ENCODE measurements around the gene DARS1. TPM values are rescaled to one million over a fixed set of nuclear protein-coding genes. Genes with fewer than 3 reads are reported as not detected.

DARS1 gene
- total and polyA plus RNA-seq, 2 experiments from 2014 or later: 138 to 182 TPM

DNA sequence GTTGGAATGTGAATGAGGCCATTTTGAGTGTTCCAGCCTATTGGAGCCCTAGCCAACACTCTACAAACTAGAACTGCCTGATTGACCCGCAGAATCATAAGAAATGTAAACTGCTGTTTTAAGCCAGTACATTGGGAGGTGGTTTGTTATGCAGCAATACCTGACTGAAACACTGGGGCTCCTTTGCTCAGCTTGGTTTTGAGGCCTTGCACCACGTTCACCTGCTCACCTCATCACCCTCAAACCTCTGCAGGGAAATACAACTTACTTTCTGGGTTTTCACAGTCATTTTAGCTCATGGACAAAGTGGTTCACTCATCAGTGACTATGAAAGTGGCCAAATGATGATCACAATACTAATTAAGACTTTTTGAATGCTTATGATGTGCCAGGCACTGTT is 10.9 kb upstream of the DARS1 start:
- Histone ChIP-seq H3K36me3 (no peaks in the 10 kb centered on the region), H3K9me3 (ENCODE audit: low read depth) (no peaks in the 10 kb centered on the region), H3K4me3 (no peak overlapping the region), H3K27me3 (no peaks in the 10 kb centered on the region), H3K27ac (no peak overlapping the region), H3K4me1 (ENCODE audit: low read depth) (no peaks in the 10 kb centered on the region)
- no peak for DNase-seq (ENCODE audit: low read depth in 1 of 2, low spot score in 1 of 2)
- TF ChIP-seq, protein P1, sequence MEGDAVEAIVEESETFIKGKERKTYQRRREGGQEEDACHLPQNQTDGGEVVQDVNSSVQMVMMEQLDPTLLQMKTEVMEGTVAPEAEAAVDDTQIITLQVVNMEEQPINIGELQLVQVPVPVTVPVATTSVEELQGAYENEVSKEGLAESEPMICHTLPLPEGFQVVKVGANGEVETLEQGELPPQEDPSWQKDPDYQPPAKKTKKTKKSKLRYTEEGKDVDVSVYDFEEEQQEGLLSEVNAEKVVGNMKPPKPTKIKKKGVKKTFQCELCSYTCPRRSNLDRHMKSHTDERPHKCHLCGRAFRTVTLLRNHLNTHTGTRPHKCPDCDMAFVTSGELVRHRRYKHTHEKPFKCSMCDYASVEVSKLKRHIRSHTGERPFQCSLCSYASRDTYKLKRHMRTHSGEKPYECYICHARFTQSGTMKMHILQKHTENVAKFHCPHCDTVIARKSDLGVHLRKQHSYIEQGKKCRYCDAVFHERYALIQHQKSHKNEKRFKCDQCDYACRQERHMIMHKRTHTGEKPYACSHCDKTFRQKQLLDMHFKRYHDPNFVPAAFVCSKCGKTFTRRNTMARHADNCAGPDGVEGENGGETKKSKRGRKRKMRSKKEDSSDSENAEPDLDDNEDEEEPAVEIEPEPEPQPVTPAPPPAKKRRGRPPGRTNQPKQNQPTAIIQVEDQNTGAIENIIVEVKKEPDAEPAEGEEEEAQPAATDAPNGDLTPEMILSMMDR (IDR thresholded peaks at IDR 0.05; ENCODE audit: low read depth, low read length): no peak

DNA sequence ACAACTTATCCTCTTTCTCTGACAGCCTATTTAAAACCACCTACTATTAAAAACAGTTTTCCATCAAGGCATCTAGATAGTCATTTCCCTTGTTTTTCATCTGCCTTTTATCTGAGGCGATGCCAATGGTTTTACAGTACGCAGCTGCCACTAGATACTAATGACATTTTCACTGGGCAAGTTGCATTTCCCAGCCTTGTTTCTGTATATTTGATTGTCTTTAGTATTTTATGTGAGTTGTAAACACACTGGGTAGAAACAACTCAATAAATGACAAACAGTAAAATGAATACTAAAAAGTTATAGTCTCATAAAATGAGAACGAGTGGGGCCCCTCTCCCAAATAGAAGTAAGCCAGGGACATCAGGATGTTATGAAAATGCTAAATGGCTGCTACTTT is 8.9 kb upstream of the DARS1 start:
- TF ChIP-seq, protein P1 (IDR thresholded peaks at IDR 0.05; ENCODE audit: low read depth, low read length): no peak
- H3K4me1 ChIP-seq (ENCODE audit: low read depth): no peaks in the 10 kb centered on the region
- H3K36me3 ChIP-seq: no peaks in the 10 kb centered on the region
- H3K27ac ChIP-seq: no peak overlapping the region
- no peaks in the 10 kb centered on the region for H3K9me3 ChIP-seq (ENCODE audit: low read depth)
- no peaks in the 10 kb centered on the region for H3K27me3 ChIP-seq
- no peak for DNase-seq (ENCODE audit: low read depth in 1 of 2, low spot score in 1 of 2)
- no peak overlapping the region for H3K4me3 ChIP-seq

DNA sequence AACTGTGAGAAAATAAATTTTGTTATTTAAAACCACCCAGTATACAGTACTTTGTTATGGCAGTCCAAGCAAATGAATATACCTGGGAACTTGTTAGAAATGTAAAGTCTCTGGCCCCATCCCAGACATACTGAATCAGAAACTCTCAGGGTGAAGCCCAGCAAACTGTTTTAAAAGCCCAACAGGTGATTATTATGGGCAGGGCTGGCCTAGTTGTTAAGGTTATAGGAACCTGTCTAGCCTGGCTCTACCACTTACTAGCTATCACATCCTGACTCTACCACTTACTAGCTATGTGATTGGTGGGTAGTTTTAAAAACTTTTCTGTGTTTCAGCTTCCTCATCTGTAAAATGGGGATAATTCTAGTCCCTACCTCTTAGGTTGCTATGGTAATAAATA is 8.0 kb upstream of the DARS1 start:
- Histone ChIP-seq H3K4me3 (no peak overlapping the region), H3K27me3 (no peaks in the 10 kb centered on the region), H3K36me3 (no peaks in the 10 kb centered on the region), H3K27ac (no peak overlapping the region), H3K9me3 (ENCODE audit: low read depth) (no peaks in the 10 kb centered on the region), H3K4me1 (ENCODE audit: low read depth) (no peaks in the 10 kb centered on the region)
- no peak for DNase-seq (ENCODE audit: low read depth in 1 of 2, low spot score in 1 of 2)
- TF ChIP-seq, protein P1 (IDR thresholded peaks at IDR 0.05; ENCODE audit: low read depth, low read length): no peak

DNA sequence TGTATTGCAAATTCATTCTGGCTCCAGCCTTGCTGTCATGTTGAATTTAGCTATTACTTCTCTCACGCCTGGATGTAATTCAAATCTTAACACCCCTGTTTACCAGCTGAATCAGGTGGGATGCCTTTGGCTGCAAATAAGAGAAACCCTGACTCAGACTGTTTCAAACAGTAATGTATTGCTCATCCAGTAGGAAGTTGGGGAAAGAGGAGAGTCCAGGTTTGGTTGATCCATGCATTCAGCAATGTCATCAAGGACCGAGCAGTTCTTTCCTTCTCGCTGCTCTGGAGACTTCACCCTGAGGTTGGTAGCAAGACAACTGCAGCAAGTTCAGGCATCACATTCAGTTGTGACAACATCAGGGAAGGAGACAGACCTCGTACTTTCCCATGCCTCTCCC is 6.4 kb upstream of the DARS1 start:
- no peak for DNase-seq (ENCODE audit: low read depth in 1 of 2, low spot score in 1 of 2)
- H3K27ac ChIP-seq: no peak overlapping the region
- H3K27me3 ChIP-seq: no peaks in the 10 kb centered on the region
- TF ChIP-seq, protein P1 (IDR thresholded peaks at IDR 0.05; ENCODE audit: low read depth, low read length): no peak
- H3K4me3 ChIP-seq: no peak overlapping the region
- no peaks in the 10 kb centered on the region for H3K4me1 ChIP-seq (ENCODE audit: low read depth)
- no peaks in the 10 kb centered on the region for H3K9me3 ChIP-seq (ENCODE audit: low read depth)
- no peaks in the 10 kb centered on the region for H3K36me3 ChIP-seq

DNA sequence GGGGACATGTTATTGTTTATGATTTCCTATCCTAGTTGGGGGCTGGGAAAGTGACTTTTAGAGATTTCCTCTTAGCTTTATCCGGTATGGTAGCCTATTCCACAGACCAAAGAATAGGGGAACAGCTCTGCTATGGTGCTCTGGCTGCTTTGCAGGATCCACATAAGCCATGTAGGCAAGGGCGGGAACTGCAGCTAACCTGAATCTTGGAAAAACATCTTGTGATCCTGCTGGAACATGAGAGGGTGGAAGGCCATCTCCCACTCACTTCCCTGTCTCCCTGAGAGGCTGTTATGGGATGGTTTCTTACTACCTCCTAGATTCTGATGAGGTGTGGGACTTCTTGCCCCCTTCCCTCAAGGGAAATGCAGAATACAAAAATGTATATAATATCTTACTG is 2.0 kb upstream of the DARS1 start:
- H3K27me3 ChIP-seq: no peaks in the 10 kb centered on the region
- TF ChIP-seq, protein P1 (IDR thresholded peaks at IDR 0.05; ENCODE audit: low read depth, low read length): no peak
- peaks cover 3% of the 10 kb centered on the region for H3K36me3 ChIP-seq
- H3K4me1 ChIP-seq (ENCODE audit: low read depth): peaks cover 10% of the 10 kb centered on the region
- H3K27ac ChIP-seq: no peak overlapping the region
- H3K4me3 ChIP-seq: no peak overlapping the region
- DNase-seq (ENCODE audit: low read depth in 1 of 2, low spot score in 1 of 2): no peak
- H3K9me3 ChIP-seq (ENCODE audit: low read depth): no peaks in the 10 kb centered on the region

DNA sequence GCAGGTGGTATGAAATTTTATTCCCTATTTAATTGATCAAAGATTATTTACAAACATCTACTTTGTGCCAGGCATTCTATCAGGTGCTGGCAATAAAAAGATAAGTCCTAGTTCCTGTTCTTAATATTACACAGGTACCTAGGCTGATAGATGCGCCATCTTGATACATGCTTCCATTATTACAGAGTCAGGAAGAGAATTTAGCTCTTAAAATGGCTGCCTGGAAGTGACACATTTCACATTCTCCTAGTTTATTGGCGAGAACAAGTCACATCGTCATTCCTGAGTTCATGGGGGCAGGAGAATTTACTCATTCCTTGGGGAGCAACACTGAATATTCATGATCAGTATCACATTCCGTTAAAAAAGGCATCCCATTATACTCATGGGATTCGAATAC is 1.1 kb upstream of the DARS1 start:
- no peak for DNase-seq (ENCODE audit: low read depth in 1 of 2, low spot score in 1 of 2)
- Histone ChIP-seq H3K36me3 (peaks cover 3% of the 10 kb centered on the region), H3K27me3 (no peaks in the 10 kb centered on the region), H3K4me3 (no peak overlapping the region), H3K9me3 (ENCODE audit: low read depth) (no peaks in the 10 kb centered on the region), H3K27ac (no peak overlapping the region), H3K4me1 (ENCODE audit: low read depth) (peaks cover 10% of the 10 kb centered on the region)
- TF ChIP-seq, protein P1 (IDR thresholded peaks at IDR 0.05; ENCODE audit: low read depth, low read length): no peak
